Liver (tissue), 9 donors: ENCODE measurements around the gene NOC4L. TPM values are rescaled to one million over a fixed set of nuclear protein-coding genes. Genes with fewer than 3 reads are reported as not detected.

Source experiments
- DNase-seq: peaks from one replicate; pipeline ENCODE4 v3.0.0-alpha.2; 2017; ENCODE audit warnings: low spot score
- H3K27ac ChIP-seq, 2 donors: one replicate each; pipeline ENCODE4 v1.7.0; 2013; ENCODE audit warnings: inconsistent platforms in 2 of 2, low read length in 2 of 2, control low read depth in 1 of 2, low read depth in 1 of 2, mild to moderate bottlenecking in 1 of 2
- H3K27me3 ChIP-seq, 4 donors: one replicate each; pipeline versions ENCODE4 v1.6.1 to v1.7.0; 2013; ENCODE audit warnings: low read length in 3 of 4, inconsistent platforms in 1 of 4, mild to moderate bottlenecking in 1 of 4, moderate library complexity in 1 of 4; ENCODE audit not compliant: control insufficient read depth in 4 of 4, insufficient read depth in 4 of 4
- H3K36me3 ChIP-seq, 4 donors: one replicate each; pipeline versions ENCODE4 v1.6.1 to v1.7.0; 2013; ENCODE audit warnings: low read length in 3 of 4, mild to moderate bottlenecking in 3 of 4, low read depth in 1 of 4, moderate library complexity in 1 of 4; ENCODE audit not compliant: control insufficient read depth in 4 of 4, insufficient read depth in 3 of 4
- H3K4me1 ChIP-seq, 4 donors: one replicate each; pipeline versions ENCODE4 v1.6.1 to v1.7.0; 2013; ENCODE audit warnings: low read length in 3 of 4, mild to moderate bottlenecking in 3 of 4, moderate library complexity in 1 of 4; ENCODE audit not compliant: control insufficient read depth in 4 of 4, insufficient read depth in 4 of 4
- H3K4me3 ChIP-seq, 3 donors: one replicate each; pipeline versions ENCODE4 v1.6.1 to v1.7.0; 2013; ENCODE audit warnings: low read length in 3 of 3, control low read depth in 1 of 3, low read depth in 1 of 3, mild to moderate bottlenecking in 1 of 3
- H3K9ac ChIP-seq, 2 donors: one replicate each; pipeline ENCODE4 v1.7.0; 2013; ENCODE audit warnings: low read length in 2 of 2, mild to moderate bottlenecking in 2 of 2, moderate library complexity in 2 of 2, control low read depth in 1 of 2, low read depth in 1 of 2
- H3K9me3 ChIP-seq, 4 donors: one replicate each; pipeline versions ENCODE4 v1.6.1 to v1.7.0; 2013; ENCODE audit warnings: low read length in 3 of 4; ENCODE audit not compliant: control insufficient read depth in 4 of 4
- ATF3 ChIP-seq: IDR thresholded peaks from 2 replicates; pipeline ENCODE4 v1.6.1; 2016; ENCODE audit warnings: antibody characterized with exemption
- CTCF ChIP-seq: fragments of 150-350 bp; IDR thresholded peaks from 2 replicates; pipeline ENCODE4 v1.5.1; 2017; ENCODE audit warnings: improper control_type of control experiment, low read depth, low read length; ENCODE audit not compliant: missing input control
- EGR1 ChIP-seq, 2 donors: IDR thresholded peaks; 2 replicates each; pipeline ENCODE4 v1.6.1; 2016 to 2018; ENCODE audit warnings: antibody characterized with exemption in 2 of 2, low read depth in 2 of 2
- FOXA1 ChIP-seq: IDR thresholded peaks from 2 replicates; pipeline ENCODE4 v1.6.1; 2016; ENCODE audit warnings: antibody characterized with exemption
- FOXA2 ChIP-seq: IDR thresholded peaks from 2 replicates; pipeline ENCODE4 v1.6.1; 2016; ENCODE audit warnings: antibody characterized with exemption
- GABPA ChIP-seq, 2 donors: IDR thresholded peaks in 1 of 2; conservative IDR thresholded peaks in 1 of 2; 2 replicates each; pipeline ENCODE4 v1.6.1; 2016; ENCODE audit warnings: antibody characterized with exemption in 2 of 2, mild to moderate bottlenecking in 1 of 2, moderate library complexity in 1 of 2
- HNF4A ChIP-seq, 2 donors: conservative IDR thresholded peaks; 2 replicates each; pipeline ENCODE4 v1.6.1; 2016; ENCODE audit warnings: antibody characterized with exemption in 2 of 2, mild to moderate bottlenecking in 2 of 2
- HNF4G ChIP-seq: IDR thresholded peaks from 2 replicates; pipeline ENCODE4 v1.6.1; 2016; ENCODE audit warnings: antibody characterized with exemption
- JUND ChIP-seq, 2 donors: IDR thresholded peaks; 2 replicates each; pipeline ENCODE4 v1.6.1; 2016; ENCODE audit warnings: antibody characterized with exemption in 2 of 2
- MAX ChIP-seq: IDR thresholded peaks from 2 replicates; pipeline ENCODE4 v1.6.1; 2016; ENCODE audit warnings: antibody characterized with exemption
- NR2F2 ChIP-seq: IDR thresholded peaks from 2 replicates; pipeline ENCODE4 v1.6.1; 2016; ENCODE audit warnings: antibody characterized with exemption
- TAF1 ChIP-seq: conservative IDR thresholded peaks from 2 replicates; pipeline ENCODE4 v1.6.1; 2016; ENCODE audit warnings: antibody characterized with exemption, mild to moderate bottlenecking
- YY1 ChIP-seq: IDR thresholded peaks from 2 replicates; pipeline ENCODE4 v1.6.1; 2016; ENCODE audit warnings: antibody characterized with exemption, mild to moderate bottlenecking
- WGBS: extraction: QIAGEN DNeasy Blood & Tissue Kit; methylation state at CpG from one replicate; pipeline ENCODE4 v1.1.7; 2013; 5-methylcytosine and 5-hydroxymethylcytosine counted together
- polyA plus RNA-seq, 2 donors: library from polyadenylated mRNA; stranded (reverse) in 1 of 2; unstranded in 1 of 2; fragments of 200-250 nt in 1 of 2; fragments of >200 nt in 1 of 2; fragmentation: Nextera tagmentation in 1 of 2; extraction: Ambion mirVana in 1 of 2; gene quantifications; one replicate each; pipeline versions ENCODE4 v1.2.1 to v1.2.3, GENCODE V29; 2013 to 2015
- total RNA-seq, 2 donors: library from RNA; depleted of rRNA; stranded (reverse); fragments of >200 nt; gene quantifications; one replicate each; pipeline ENCODE4 v1.2.3, GENCODE V29; 2014
- TF ChIP-seq, protein P1 (sequence below): IDR thresholded peaks from 2 replicates; pipeline ENCODE4 v1.6.1; 2016; ENCODE audit warnings: antibody characterized with exemption, mild to moderate bottlenecking
- TF ChIP-seq, protein P2 (sequence below): IDR thresholded peaks from 2 replicates; pipeline ENCODE4 v1.6.1; 2016; ENCODE audit warnings: antibody characterized with exemption
- donor health status: healthy.
- donor health status: healthy.
- donor health status: healthy.
- donor health status: healthy.
- donor health status: healthy.

Gene NOC4L
- total and polyA plus RNA-seq, 4 donors: 6.4 to 11.6 (median 8.4) TPM

DNA sequence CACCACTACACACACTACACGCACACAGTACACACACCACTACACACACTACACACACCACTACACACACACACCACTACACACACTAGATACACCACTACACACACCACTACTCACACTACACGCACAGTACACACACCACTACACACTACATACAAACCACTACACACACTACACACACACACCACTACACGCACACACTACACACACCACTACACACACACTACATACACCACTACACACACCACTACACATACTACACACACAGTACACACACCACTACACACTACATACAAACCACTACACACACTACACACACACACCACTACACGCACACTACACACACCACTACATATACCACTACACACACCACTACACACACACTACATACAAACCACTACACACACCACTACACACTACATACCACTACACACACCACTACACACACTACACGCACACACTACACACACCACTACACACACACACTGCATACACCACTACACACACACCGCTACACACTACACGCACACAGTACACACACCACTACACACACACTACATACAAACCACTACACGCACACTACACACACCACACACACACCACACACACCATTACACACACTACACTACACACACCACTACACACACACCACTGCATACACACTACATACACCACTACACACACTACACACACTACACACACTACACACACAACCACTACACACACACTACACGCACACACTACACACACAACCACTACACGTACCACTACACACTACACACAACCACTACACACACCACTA is 11.7 kb downstream of the NOC4L start:
- Histone ChIP-seq H3K9me3 (no peaks in the 10 kb centered on the region), H3K27ac (no peak overlapping the region), H3K27me3 (no peaks in the 10 kb centered on the region), H3K4me3 (no peak overlapping the region), H3K36me3 (peaks cover 0 to 10% (median 3%) of the 10 kb centered on the region in 4 donors), H3K4me1 (peaks cover 0 to 7% (median 2%) of the 10 kb centered on the region in 4 donors), H3K9ac (no peak overlapping the region)
- DNase-seq: no peak
- TF ChIP-seq NR2F2 (no peak), FOXA2 (no peak), EGR1 (IDR thresholded peaks at IDR 0.05; ENCODE audit: low read depth in 2 of 2) (no peak), ATF3 (no peak), YY1 (no peak), FOXA1 (no peak), HNF4G (no peak), GABPA (IDR thresholded peaks at IDR 0.05 in 1 of 2, conservative IDR thresholded peaks at IDR 0.05 in 1 of 2) (no peak), TAF1 (no peak), HNF4A (conservative IDR thresholded peaks at IDR 0.05) (no peak), JUND (IDR thresholded peaks at IDR 0.05) (no peak)
- TF ChIP-seq, protein P1, sequence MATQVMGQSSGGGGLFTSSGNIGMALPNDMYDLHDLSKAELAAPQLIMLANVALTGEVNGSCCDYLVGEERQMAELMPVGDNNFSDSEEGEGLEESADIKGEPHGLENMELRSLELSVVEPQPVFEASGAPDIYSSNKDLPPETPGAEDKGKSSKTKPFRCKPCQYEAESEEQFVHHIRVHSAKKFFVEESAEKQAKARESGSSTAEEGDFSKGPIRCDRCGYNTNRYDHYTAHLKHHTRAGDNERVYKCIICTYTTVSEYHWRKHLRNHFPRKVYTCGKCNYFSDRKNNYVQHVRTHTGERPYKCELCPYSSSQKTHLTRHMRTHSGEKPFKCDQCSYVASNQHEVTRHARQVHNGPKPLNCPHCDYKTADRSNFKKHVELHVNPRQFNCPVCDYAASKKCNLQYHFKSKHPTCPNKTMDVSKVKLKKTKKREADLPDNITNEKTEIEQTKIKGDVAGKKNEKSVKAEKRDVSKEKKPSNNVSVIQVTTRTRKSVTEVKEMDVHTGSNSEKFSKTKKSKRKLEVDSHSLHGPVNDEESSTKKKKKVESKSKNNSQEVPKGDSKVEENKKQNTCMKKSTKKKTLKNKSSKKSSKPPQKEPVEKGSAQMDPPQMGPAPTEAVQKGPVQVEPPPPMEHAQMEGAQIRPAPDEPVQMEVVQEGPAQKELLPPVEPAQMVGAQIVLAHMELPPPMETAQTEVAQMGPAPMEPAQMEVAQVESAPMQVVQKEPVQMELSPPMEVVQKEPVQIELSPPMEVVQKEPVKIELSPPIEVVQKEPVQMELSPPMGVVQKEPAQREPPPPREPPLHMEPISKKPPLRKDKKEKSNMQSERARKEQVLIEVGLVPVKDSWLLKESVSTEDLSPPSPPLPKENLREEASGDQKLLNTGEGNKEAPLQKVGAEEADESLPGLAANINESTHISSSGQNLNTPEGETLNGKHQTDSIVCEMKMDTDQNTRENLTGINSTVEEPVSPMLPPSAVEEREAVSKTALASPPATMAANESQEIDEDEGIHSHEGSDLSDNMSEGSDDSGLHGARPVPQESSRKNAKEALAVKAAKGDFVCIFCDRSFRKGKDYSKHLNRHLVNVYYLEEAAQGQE: no peak
- TF ChIP-seq, protein P2, sequence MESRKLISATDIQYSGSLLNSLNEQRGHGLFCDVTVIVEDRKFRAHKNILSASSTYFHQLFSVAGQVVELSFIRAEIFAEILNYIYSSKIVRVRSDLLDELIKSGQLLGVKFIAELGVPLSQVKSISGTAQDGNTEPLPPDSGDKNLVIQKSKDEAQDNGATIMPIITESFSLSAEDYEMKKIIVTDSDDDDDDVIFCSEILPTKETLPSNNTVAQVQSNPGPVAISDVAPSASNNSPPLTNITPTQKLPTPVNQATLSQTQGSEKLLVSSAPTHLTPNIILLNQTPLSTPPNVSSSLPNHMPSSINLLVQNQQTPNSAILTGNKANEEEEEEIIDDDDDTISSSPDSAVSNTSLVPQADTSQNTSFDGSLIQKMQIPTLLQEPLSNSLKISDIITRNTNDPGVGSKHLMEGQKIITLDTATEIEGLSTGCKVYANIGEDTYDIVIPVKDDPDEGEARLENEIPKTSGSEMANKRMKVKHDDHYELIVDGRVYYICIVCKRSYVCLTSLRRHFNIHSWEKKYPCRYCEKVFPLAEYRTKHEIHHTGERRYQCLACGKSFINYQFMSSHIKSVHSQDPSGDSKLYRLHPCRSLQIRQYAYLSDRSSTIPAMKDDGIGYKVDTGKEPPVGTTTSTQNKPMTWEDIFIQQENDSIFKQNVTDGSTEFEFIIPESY: no peak
- WGBS: 97% methylated on average over 10 of the region's 10 CpGs

- H3K27me3 ChIP-seq: no peaks in the 10 kb centered on the region
- WGBS: 89% methylated on average over 8 of the region's 8 CpGs
- no peak for TF ChIP-seq CTCF
- TF ChIP-seq, protein P1: no peak
- no peak for TF ChIP-seq ATF3
- TF ChIP-seq, protein P2: no peak
- no peak for TF ChIP-seq MAX
- no peak for TF ChIP-seq HNF4G
- H3K27ac ChIP-seq: no peak overlapping the region
- no peak overlapping the region for H3K9ac ChIP-seq
- H3K4me1 ChIP-seq: peaks cover 0 to 7% (median 2%) of the 10 kb centered on the region in 4 donors
- no peaks in the 10 kb centered on the region for H3K9me3 ChIP-seq
- no peak overlapping the region for H3K4me3 ChIP-seq
- H3K36me3 ChIP-seq: peaks cover 0 to 10% (median 3%) of the 10 kb centered on the region in 4 donors
- no peak for DNase-seq
These were observed 12.5 kb downstream of the NOC4L start for GRCh38 chr12:132156573-132157325.
